Body of pancreas (tissue), 4 donors: ENCODE results near the gene OR4K1. TPM values are rescaled to one million over a fixed set of nuclear protein-coding genes. Genes with fewer than 3 reads are reported as not detected.
"Not testable (repeated sequence)": the region's sequence is repeated elsewhere in the genome, so short reads cannot be mapped to it uniquely, and the experiment has no call there.

Experiments used
- ATAC-seq: fragments of 150-250 bp; one replicate; pipeline ENCODE4 v1.9.1; 2016
- DNase-seq, 4 donors: peaks; one replicate each; pipeline ENCODE4 v3.0.0-alpha.2; 2019
- H3K27ac ChIP-seq, 4 donors: fragments of 200-600 bp; sonication (generic); 1 replicate in 3 of 4; 2 replicates in 1 of 4; pipeline versions ENCODE4 v1.5.1 to v1.6.1; 2016 to 2019; ENCODE audit warnings: mild to moderate bottlenecking in 1 of 4, mixed read lengths in 1 of 4, moderate library complexity in 1 of 4
- H3K27me3 ChIP-seq, 2 donors: fragments of 200-600 bp; sonication (generic); one replicate each; pipeline ENCODE4 v1.6.0; 2016; ENCODE audit warnings: mild to moderate bottlenecking in 1 of 2
- H3K36me3 ChIP-seq, 2 donors: fragments of 200-600 bp; sonication (generic); replicated peaks in 1 of 2; 2 replicates each; pipeline ENCODE4 v1.5.1; 2016; ENCODE audit warnings: low read depth in 2 of 2; ENCODE audit not compliant: insufficient read depth in 1 of 2
- H3K4me1 ChIP-seq: fragments of 200-600 bp; sonication (generic); one replicate; pipeline ENCODE4 v1.6.0; 2016
- H3K4me3 ChIP-seq, 2 donors: fragments of 200-600 bp; sonication (generic); 1 replicate in 1 of 2; 2 replicates in 1 of 2; pipeline ENCODE4 v1.5.1; 2016 to 2019
- H3K9me3 ChIP-seq, 3 donors: fragments of 200-600 bp; sonication (generic); 1 replicate in 2 of 3; 2 replicates in 1 of 3; pipeline ENCODE4 v1.5.1; 2016
- CTCF ChIP-seq, 7 experiments: fragments of 450-650 bp in 4 of 7; fragments of 200-600 bp in 3 of 7; sonication (generic) in 3 of 7; IDR thresholded peaks; one replicate each; pipeline ENCODE4 v1.5.1; 2016 to 2019; ENCODE audit warnings: antibody characterized with exemption in 7 of 7
- POLR2A ChIP-seq, 3 donors: fragments of 450-650 bp; IDR thresholded peaks; one replicate each; pipeline ENCODE4 v1.6.1; 2016; ENCODE audit warnings: antibody characterized with exemption in 3 of 3, mild to moderate bottlenecking in 2 of 3
- WGBS, 2 donors: methylation state at CpG; one replicate each; pipeline ENCODE4 v1.1.5; 2017; 5-methylcytosine and 5-hydroxymethylcytosine counted together
- intact Hi-C: fragments of 100-400 bp; cut with DNase I; formaldehyde crosslinking; loops from one replicate; pipeline ENCODE4 v1.15.1; 2023
- total RNA-seq, 2 donors: library from RNA; depleted of rRNA; stranded (reverse); fragments of >200 nt; gene quantifications; one replicate each; pipeline ENCODE4 v1.1.0, GENCODE V29; 2016

OR4K1 gene
- total RNA-seq, 2 donors from 2014 or later = not detected

GRCh38 chr14:19920021-19920657, 10.6 kb upstream of the OR4K1 start, which contains the start of gene OR4K5:
Gene OR4K5, plus strand, starts transcription at chr14:19920607. Its CDS starts 0 bp downstream, at chr14:19920607.
- no peaks in the 10 kb centered on the region for H3K9me3 ChIP-seq
- H3K36me3 ChIP-seq = no peaks in the 10 kb centered on the region
- H3K4me1 ChIP-seq = no peaks in the 10 kb centered on the region
- TF ChIP-seq CTCF (IDR thresholded peaks at IDR 0.05) (no peak), POLR2A (IDR thresholded peaks at IDR 0.05) (no peak)
- H3K27ac ChIP-seq = no peak within 1 kb of the TSS
- no peak for ATAC-seq
- no peak for DNase-seq
- H3K4me3 ChIP-seq = no peak within 1 kb of the TSS
- no peaks in the 10 kb centered on the region for H3K27me3 ChIP-seq
- intact Hi-C loops = no loop called here

GRCh38 chr14:19941668-19942067, 11.0 kb downstream of the OR4K1 start:
- Histone ChIP-seq H3K4me3 (no peak overlapping the region), H3K4me1 (no peaks in the 10 kb centered on the region), H3K27ac (no peak overlapping the region), H3K9me3 (no peaks in the 10 kb centered on the region), H3K36me3 (no peaks in the 10 kb centered on the region), H3K27me3 (no peaks in the 10 kb centered on the region)
- intact Hi-C loops = no loop called here
- ATAC-seq (no peak), DNase-seq (no peak)
- TF ChIP-seq POLR2A (IDR thresholded peaks at IDR 0.05) = no peak
- 55 to 60% methylated on average over 1 of the region's 1 CpG for WGBS, 2 donors

DNA sequence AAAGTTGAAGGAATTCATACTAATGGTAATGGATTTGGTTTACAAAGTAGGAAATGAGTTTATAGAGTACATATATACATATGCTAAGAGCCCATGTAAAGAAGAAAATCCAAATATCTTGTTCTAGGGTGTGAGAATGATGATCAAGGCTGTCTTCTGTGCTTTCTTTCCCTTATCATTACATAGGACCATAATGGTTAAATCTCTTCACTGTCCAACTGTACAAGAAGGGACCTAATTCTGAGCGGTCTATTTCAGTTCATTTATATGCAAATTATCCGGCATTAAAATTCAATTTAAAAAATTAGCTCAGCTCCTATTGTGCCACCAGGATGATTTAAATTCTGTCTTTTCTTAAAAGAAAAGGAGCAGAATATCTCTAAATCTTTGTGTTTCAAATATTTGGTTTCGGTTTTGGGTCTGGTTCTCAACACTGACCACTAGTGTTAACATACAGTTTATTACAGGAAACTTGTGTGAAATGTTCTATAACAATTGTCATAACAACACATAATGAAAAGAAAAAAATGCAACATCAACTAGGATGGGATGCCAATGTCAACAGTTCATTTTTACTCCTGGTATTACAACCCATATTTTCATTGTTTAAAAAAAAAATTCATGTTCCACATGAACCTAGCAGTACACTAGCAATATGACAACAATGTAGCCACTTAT, 16.8 kb downstream of the OR4K1 start:
- Histone ChIP-seq H3K27ac (no peak overlapping the region), H3K4me3 (no peak overlapping the region), H3K27me3 (no peaks in the 10 kb centered on the region), H3K9me3 (no peaks in the 10 kb centered on the region), H3K4me1 (no peaks in the 10 kb centered on the region), H3K36me3 (no peaks in the 10 kb centered on the region)
- 56 to 69% methylated on average over 3 of the region's 3 CpGs for WGBS, 2 donors
- TF ChIP-seq POLR2A (IDR thresholded peaks at IDR 0.05) = no peak
- TF ChIP-seq CTCF (IDR thresholded peaks at IDR 0.05) = no peak
- intact Hi-C loops = no loop called here
- no peak for ATAC-seq
- no peak for DNase-seq

- Histone ChIP-seq H3K27me3 (no peaks in the 10 kb centered on the region), H3K9me3 (no peaks in the 10 kb centered on the region), H3K36me3 (no peaks in the 10 kb centered on the region), H3K27ac (no peak overlapping the region), H3K4me3 (no peak overlapping the region), H3K4me1 (no peaks in the 10 kb centered on the region)
- WGBS, 2 donors = 44 to 53% methylated on average over 2 of the region's 2 CpGs
- TF ChIP-seq POLR2A (IDR thresholded peaks at IDR 0.05) = no peak
- no peak for TF ChIP-seq CTCF (IDR thresholded peaks at IDR 0.05)
- ATAC-seq = no peak
- intact Hi-C loops = no loop called here
- DNase-seq = no peak
Measured at GRCh38 chr14:19949218-19949617, 18.5 kb downstream of the OR4K1 start.

GRCh38 chr14:19969735-19970134, 39.0 kb downstream of the OR4K1 start:
- WGBS, 2 donors = 41 to 50% methylated on average over 2 of the region's 2 CpGs
- H3K4me3 ChIP-seq, H3K27ac ChIP-seq, H3K27me3 ChIP-seq, H3K36me3 ChIP-seq, DNase-seq, H3K9me3 ChIP-seq, ATAC-seq, intact Hi-C loops, H3K4me1 ChIP-seq: not testable (repeated sequence)

GRCh38 chr14:19974844-19975243, 44.1 kb downstream of the OR4K1 start:
- TF ChIP-seq POLR2A (IDR thresholded peaks at IDR 0.05) (no peak), CTCF (IDR thresholded peaks at IDR 0.05) (no peak)
- Histone ChIP-seq H3K27me3 (no peaks in the 10 kb centered on the region), H3K27ac (no peak overlapping the region), H3K9me3 (no peaks in the 10 kb centered on the region), H3K4me1 (no peaks in the 10 kb centered on the region), H3K36me3 (no peaks in the 10 kb centered on the region), H3K4me3 (no peak overlapping the region)
- WGBS, 2 donors = 55 to 59% methylated on average over 1 of the region's 1 CpG
- DNase-seq = no peak
- ATAC-seq = no peak
- intact Hi-C loops = no loop called here
